Testis (tissue), 5 donors: ENCODE measurements around the gene C9orf152. TPM values are rescaled to one million over a fixed set of nuclear protein-coding genes. Genes with fewer than 3 reads are reported as not detected.

ENCODE experiments used
- DNase-seq: peaks from one replicate; pipeline ENCODE4 v3.0.0-alpha.2; 2019
- H3K27ac ChIP-seq, 2 donors: fragments of 200-600 bp; sonication (generic); one replicate each; pipeline ENCODE4 v1.5.1; 2019
- H3K27me3 ChIP-seq: fragments of 200-600 bp; sonication (generic); one replicate; pipeline ENCODE4 v1.5.1; 2019
- H3K36me3 ChIP-seq: fragments of 200-600 bp; sonication (generic); one replicate; pipeline ENCODE4 v1.5.1; 2017; ENCODE audit warnings: low read depth; ENCODE audit errors: missing control alignments
- H3K4me1 ChIP-seq: fragments of 200-600 bp; sonication (generic); one replicate; pipeline ENCODE4 v1.5.1; 2019
- H3K4me3 ChIP-seq, 2 donors: fragments of 200-600 bp; sonication (generic); one replicate each; pipeline ENCODE4 v1.5.1; 2017 to 2019
- H3K9me3 ChIP-seq: fragments of 200-600 bp; sonication (generic); one replicate; pipeline ENCODE4 v1.5.1; 2017
- CTCF ChIP-seq, 3 experiments: fragments of 450-650 bp in 2 of 3; fragments of 200-600 bp in 1 of 3; sonication (generic) in 1 of 3; IDR thresholded peaks; one replicate each; pipeline ENCODE4 v1.5.1; 2016 to 2019; ENCODE audit warnings: antibody characterized with exemption in 3 of 3, mild to moderate bottlenecking in 2 of 3, moderate library complexity in 1 of 3
- POLR2A ChIP-seq: fragments of 450-650 bp; IDR thresholded peaks from one replicate; pipeline ENCODE4 v1.6.1; 2017; ENCODE audit warnings: antibody characterized with exemption, mild to moderate bottlenecking, moderate library complexity
- WGBS, 2 donors: methylation state at CpG; one replicate each; pipeline ENCODE4 v1.1.5; 2018; 5-methylcytosine and 5-hydroxymethylcytosine counted together
- intact Hi-C: fragments of 100-400 bp; cut with DNase I; formaldehyde crosslinking; loops from one replicate; pipeline ENCODE4 v1.15.1; 2023; ENCODE audit warnings: low total_unique reads
- long read RNA-seq, 2 donors: transcript quantifications; one replicate each; lab custom pipeline, GENCODE V29; 2026
- polyA plus RNA-seq: library from polyadenylated mRNA; stranded (reverse); fragments of 350-450 nt; fragmentation: Illumina TruSeq; extraction: RNeasy Lipid Tissue Mini Kit (QIAGEN cat#74804); gene quantifications from one replicate; pipeline ENCODE4 v1.2.3, GENCODE V29; 2014; ENCODE audit warnings: low read depth, low replicate concordance; ENCODE audit not compliant: insufficient read depth
- total RNA-seq, 2 donors: library from RNA; depleted of rRNA; stranded (reverse); fragments of >200 nt; gene quantifications; one replicate each; pipeline ENCODE4 v1.2.3, GENCODE V29; 2016

The C9orf152 gene
- total RNA-seq (not detected), polyA plus RNA-seq (not detected)
- long read RNA-seq, donor 1: 0 reads
- long read RNA-seq, donor 2: 0 reads

GRCh38 chr9:110208031-110208430, at the start of gene C9orf152:
Gene C9orf152 (minus strand): TSS chr9:110208159. CDS start chr9:110207579, 580 bp downstream.
- Histone ChIP-seq H3K4me1 (no peaks in the 10 kb centered on the region), H3K27me3 (no peaks in the 10 kb centered on the region), H3K4me3 (no peak within 1 kb of the TSS), H3K9me3 (no peaks in the 10 kb centered on the region), H3K36me3 (no peaks in the 10 kb centered on the region), H3K27ac (no peak within 1 kb of the TSS)
- whole genome bisulfite sequencing, 2 donors: 77 to 83% methylated on average over 9 of the region's 9 CpGs
- DNase-seq: no peak
- intact Hi-C loops: no loop called here
- no peak for TF ChIP-seq CTCF (IDR thresholded peaks at IDR 0.05)
- TF ChIP-seq POLR2A: no peak

- Histone ChIP-seq H3K27me3 (no peaks in the 10 kb centered on the region), H3K36me3 (no peaks in the 10 kb centered on the region), H3K27ac (peak overlapping the region; percentile 71 to 89), H3K4me3 (peak overlapping the region; percentile 96 to 97), H3K4me1 (peaks cover 20% of the 10 kb centered on the region), H3K9me3 (no peaks in the 10 kb centered on the region)
- no peak for TF ChIP-seq POLR2A
- WGBS, 2 donors: 5 to 6% methylated on average over 14 of the region's 14 CpGs
- peak; percentile 26 for DNase-seq
- intact Hi-C loops: no loop called here
Measured at GRCh38 chr9:110257097-110257841, 49.3 kb upstream of the C9orf152 start.

GRCh38 chr9:110256380-110257096, 48.6 kb upstream of the C9orf152 start, which contains the start of gene TXN:
Gene TXN (minus strand): TSS chr9:110256507. CDS start chr9:110256435, 72 bp downstream.
- intact Hi-C loops: no loop called here
- H3K36me3 ChIP-seq: no peaks in the 10 kb centered on the region

GRCh38 chr9:110255463-110256379, 47.8 kb upstream of the C9orf152 start:
- intact Hi-C loops: no loop called here
- Histone ChIP-seq H3K4me1 (peaks cover 20% of the 10 kb centered on the region), H3K27ac (peak overlapping the region; percentile 81 to 89), H3K4me3 (peak overlapping the region; percentile 96 to 97), H3K36me3 (no peaks in the 10 kb centered on the region), H3K9me3 (no peaks in the 10 kb centered on the region), H3K27me3 (no peaks in the 10 kb centered on the region)
- no peak for TF ChIP-seq POLR2A
- no peak for TF ChIP-seq CTCF (IDR thresholded peaks at IDR 0.05)
- 0 to 1% methylated on average over 14 to 67 of the region's 81 CpGs for WGBS, 2 donors
- peak; percentile 72 for DNase-seq

More at GRCh38 chr9:110256380-110257096, 48.6 kb upstream of the C9orf152 start, which contains the start of gene TXN:
- Histone ChIP-seq H3K27me3 (no peaks in the 10 kb centered on the region), H3K9me3 (no peaks in the 10 kb centered on the region), H3K4me1 (peaks cover 20% of the 10 kb centered on the region), H3K4me3 (peak within 1 kb of the TSS; percentile 96 to 97), H3K27ac (peak within 1 kb of the TSS; percentile 81 to 89)
- peak; percentile 8 for TF ChIP-seq POLR2A
- TF ChIP-seq CTCF (IDR thresholded peaks at IDR 0.05): no peak
- WGBS, 2 donors: 0% methylated on average over 30 to 61 of the region's 65 CpGs
- DNase-seq: peak; percentile 90
